D721Med (cell line): ENCODE results near the gene ANKRD23.

Experiments
- DNase-seq: peaks from one replicate; pipeline ENCODE4 v3.0.0; 2011; ENCODE audit warnings: low spot score; ENCODE audit not compliant: insufficient read length
- FAIRE-seq: peaks from 2 replicates; lab custom pipeline; 2011; peaks lifted over from hg19 to GRCh38; lab: Jason Lieb, UNC
- CTCF ChIP-seq: IDR thresholded peaks from 2 replicates; pipeline ENCODE4 v1.5.1; 2012; ENCODE audit warnings: mild to moderate bottlenecking, control low read depth; ENCODE audit not compliant: insufficient read depth; ENCODE audit errors: missing control alignments

Gene ANKRD23

GRCh38 chr2:96869822-96870625, 26.2 kb upstream of the ANKRD23 start, which contains the start of gene SEMA4C:
TSS of gene SEMA4C (minus strand) at chr2:96870080. CDS start at chr2:96867886, 2,194 bp downstream.
- no peak for FAIRE-seq
- TF ChIP-seq CTCF = no peak
- no peak for DNase-seq

- no peak for FAIRE-seq
- TF ChIP-seq CTCF = no peak
- DNase-seq = no peak
These were observed 25.5 kb upstream of the ANKRD23 start for GRCh38 chr2:96869281-96869821.

- DNase-seq (peak; percentile 71), FAIRE-seq (no peak)
- TF ChIP-seq CTCF = peak; percentile 38
These were observed 24.9 kb upstream of the ANKRD23 start for GRCh38 chr2:96868555-96869280.

- TF ChIP-seq CTCF = no peak
- FAIRE-seq (no peak), DNase-seq (no peak)
These were observed 24.1 kb upstream of the ANKRD23 start for GRCh38 chr2:96867756-96868554.

- no peak for DNase-seq
- TF ChIP-seq CTCF = no peak
- no peak for FAIRE-seq
These were observed 23.4 kb upstream of the ANKRD23 start for GRCh38 chr2:96866986-96867755.

GRCh38 chr2:96866586-96866985, 22.8 kb upstream of the ANKRD23 start:
- no peak for TF ChIP-seq CTCF
- no peak for DNase-seq
- no peak for FAIRE-seq
